Measurements from ENCODE around the gene ABCA2.

Gene ABCA2

GRCh38 chr9:137044037-137044436 lies 16.0 kb upstream of the ABCA2 start:
- TF ChIP-seq, protein P1, sequence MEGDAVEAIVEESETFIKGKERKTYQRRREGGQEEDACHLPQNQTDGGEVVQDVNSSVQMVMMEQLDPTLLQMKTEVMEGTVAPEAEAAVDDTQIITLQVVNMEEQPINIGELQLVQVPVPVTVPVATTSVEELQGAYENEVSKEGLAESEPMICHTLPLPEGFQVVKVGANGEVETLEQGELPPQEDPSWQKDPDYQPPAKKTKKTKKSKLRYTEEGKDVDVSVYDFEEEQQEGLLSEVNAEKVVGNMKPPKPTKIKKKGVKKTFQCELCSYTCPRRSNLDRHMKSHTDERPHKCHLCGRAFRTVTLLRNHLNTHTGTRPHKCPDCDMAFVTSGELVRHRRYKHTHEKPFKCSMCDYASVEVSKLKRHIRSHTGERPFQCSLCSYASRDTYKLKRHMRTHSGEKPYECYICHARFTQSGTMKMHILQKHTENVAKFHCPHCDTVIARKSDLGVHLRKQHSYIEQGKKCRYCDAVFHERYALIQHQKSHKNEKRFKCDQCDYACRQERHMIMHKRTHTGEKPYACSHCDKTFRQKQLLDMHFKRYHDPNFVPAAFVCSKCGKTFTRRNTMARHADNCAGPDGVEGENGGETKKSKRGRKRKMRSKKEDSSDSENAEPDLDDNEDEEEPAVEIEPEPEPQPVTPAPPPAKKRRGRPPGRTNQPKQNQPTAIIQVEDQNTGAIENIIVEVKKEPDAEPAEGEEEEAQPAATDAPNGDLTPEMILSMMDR (IDR thresholded peaks at IDR 0.05; ENCODE audit: control insufficient read depth, insufficient read depth, low read depth, low read length, missing control alignments): no peak
- H3K4me3 ChIP-seq (ENCODE audit: control insufficient read depth, low read depth, low read length): peak overlapping the region; percentile 88
- DNase-seq (ENCODE audit: low read depth): no peak

DNA sequence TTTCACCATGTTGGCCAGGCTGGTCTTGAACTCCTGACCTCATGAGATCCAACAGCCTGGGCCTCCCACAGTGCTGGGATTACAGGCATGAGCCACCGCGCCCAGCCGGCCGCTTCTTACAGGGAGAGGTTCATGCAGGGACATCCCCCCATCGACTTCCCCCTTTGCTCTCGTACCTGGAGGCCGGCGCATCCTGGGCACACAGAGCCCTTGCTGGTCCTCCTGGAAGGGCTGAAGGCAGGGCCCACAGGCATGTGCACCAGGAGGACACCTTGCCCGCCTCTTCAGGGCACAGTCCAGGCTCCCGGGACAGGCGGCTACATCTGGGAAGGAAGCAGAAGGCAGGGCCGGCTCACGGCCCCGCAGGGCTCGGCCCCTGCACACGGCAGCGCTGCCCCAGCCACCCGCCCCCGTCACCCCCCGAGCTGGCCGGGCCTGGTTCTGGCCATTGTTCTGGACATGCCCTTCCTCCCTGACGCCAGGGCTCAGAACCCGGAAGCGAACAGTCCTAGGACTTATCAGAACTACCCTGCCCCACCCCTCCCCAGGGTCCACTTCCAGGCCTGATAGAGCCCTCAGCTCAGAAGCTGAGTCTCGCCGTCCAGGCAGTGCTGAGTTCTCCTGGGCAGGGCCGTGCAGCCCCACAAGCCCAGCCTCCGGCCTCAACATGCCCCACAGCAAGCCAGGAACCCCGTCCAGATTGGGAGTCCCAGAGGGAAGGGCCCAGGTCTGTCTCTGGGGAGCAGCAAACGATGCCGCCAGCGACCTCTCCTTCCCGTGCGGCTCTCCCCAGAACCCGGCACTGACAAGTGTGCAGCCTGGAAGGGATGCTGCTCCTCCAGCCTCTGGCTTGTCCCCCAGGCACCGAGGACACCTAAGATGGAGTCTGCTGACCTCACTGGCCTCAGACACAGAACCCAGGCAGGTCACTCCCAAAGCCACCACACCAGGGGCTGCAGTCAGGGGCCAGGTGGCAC lies 15.0 kb upstream of the ABCA2 start:
- TF ChIP-seq, protein P1 (IDR thresholded peaks at IDR 0.05; ENCODE audit: control insufficient read depth, insufficient read depth, low read depth, low read length, missing control alignments): no peak
- H3K4me3 ChIP-seq (ENCODE audit: control insufficient read depth, low read depth, low read length): no peak overlapping the region
- DNase-seq (ENCODE audit: low read depth): no peak

DNA sequence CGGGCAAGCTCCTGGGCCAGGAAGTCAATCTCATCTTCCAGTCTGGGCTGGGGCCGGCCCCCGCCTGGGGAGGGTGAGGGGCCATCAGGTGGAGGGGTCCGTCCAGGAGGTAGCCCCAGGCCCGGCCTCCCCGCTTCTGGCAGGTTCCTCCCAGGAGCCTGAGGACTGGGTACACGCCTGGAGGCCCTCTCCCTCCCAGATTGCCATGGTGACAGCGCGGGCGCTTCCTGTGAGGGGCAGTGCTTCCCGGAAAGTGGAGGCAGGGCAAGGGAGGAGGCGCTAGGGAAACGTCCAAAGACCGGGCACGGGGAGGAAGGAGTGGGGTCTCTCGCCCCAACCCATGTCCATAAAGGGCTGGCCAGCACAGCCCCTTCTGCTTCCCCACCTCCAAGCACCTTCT lies 13.1 kb upstream of the ABCA2 start:
- TF ChIP-seq, protein P1 (IDR thresholded peaks at IDR 0.05; ENCODE audit: control insufficient read depth, insufficient read depth, low read depth, low read length, missing control alignments): no peak
- H3K4me3 ChIP-seq (ENCODE audit: control insufficient read depth, low read depth, low read length): no peak overlapping the region
- DNase-seq (ENCODE audit: low read depth): no peak

- TF ChIP-seq, protein P1 (IDR thresholded peaks at IDR 0.05; ENCODE audit: control insufficient read depth, insufficient read depth, low read depth, low read length, missing control alignments): no peak
- no peak for DNase-seq (ENCODE audit: low read depth)
- no peak overlapping the region for H3K4me3 ChIP-seq (ENCODE audit: control insufficient read depth, low read depth, low read length)
These were observed 12.5 kb upstream of the ABCA2 start for GRCh38 chr9:137040568-137040967.

DNA sequence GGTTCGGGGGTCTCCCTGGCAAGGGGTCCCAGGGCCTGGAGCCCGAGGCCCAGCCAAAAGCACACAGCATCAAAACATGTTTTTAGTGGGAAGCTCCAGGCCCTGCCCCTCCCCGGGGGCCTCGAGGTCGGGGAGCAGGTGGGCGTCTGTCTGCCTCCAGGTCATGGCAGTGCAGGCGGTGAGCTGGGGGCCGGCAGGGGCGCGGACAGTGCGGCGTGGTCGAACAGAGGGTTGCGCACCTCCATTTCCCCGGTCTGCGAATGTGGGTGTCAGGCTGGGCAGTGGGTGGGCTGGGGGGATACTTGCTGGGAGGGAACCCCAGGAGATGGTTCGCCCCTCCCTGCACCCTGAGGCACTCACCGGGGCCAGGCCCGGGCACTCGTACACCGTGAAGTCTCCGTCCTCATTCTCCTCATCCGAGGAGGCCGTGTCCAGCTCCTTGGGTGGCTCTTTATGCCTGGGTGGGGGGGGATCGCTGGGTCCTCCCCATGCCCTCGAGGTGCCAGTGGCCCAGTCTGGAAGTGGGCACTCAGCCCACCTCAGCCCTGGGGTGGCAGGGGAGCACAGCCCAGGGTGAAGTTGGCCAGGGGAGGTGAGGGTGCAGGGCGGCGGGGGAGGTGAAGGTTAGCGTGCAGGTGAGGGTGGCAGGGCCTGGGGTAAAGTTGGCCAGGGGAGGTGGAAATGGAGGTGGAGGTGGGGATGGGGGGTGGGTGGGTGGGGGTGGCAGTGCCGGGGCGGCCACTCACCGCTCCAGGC lies 11.8 kb upstream of the ABCA2 start:
- no peak for DNase-seq (ENCODE audit: low read depth)
- TF ChIP-seq, protein P1 (IDR thresholded peaks at IDR 0.05; ENCODE audit: control insufficient read depth, insufficient read depth, low read depth, low read length, missing control alignments): no peak
- H3K4me3 ChIP-seq (ENCODE audit: control insufficient read depth, low read depth, low read length): no peak overlapping the region

GRCh38 chr9:137038916-137039315 lies 10.9 kb upstream of the ABCA2 start:
- DNase-seq (ENCODE audit: low read depth): no peak
- no peak overlapping the region for H3K4me3 ChIP-seq (ENCODE audit: control insufficient read depth, low read depth, low read length)
- TF ChIP-seq, protein P1 (IDR thresholded peaks at IDR 0.05; ENCODE audit: control insufficient read depth, insufficient read depth, low read depth, low read length, missing control alignments): no peak
